ENCODE measurements around the gene PFKM. TPM values are rescaled to one million over a fixed set of nuclear protein-coding genes. Genes with fewer than 3 reads are reported as not detected.
A peak's percentile ranks its signal among the peaks of the same experiment; 100 is the strongest.

The PFKM gene
- total and polyA plus RNA-seq, 9 of the 15 experiments (the other 6 are each of a cell fraction or from before 2014, with no cell fraction given): 16.5 to 39.9 (median 31.7) TPM

GRCh38 chr12:48157018-48157888 lies 38.1 kb downstream of the PFKM start, which contains the start of gene ASB8 (continued):
- TF ChIP-seq FOXA3 (CRISPR knock-in tag; conservative IDR thresholded peaks at IDR 0.05 in 1 of 2, IDR thresholded peaks at IDR 0.05 in 1 of 2) (no peak; a peak in 1 of 4 replicates), ZNF695 (CRISPR knock-in tag; IDR thresholded peaks at IDR 0.05) (no peak), KDM2B (CRISPR knock-in tag; IDR thresholded peaks at IDR 0.05) (no peak), ZBTB11 (CRISPR knock-in tag; IDR thresholded peaks at IDR 0.05) (peak in 1 of 3 experiments; percentile 89; a peak in 2 of 6 replicates), NFE2L1 (tag; IDR thresholded peaks at IDR 0.05; ENCODE audit: borderline replicate concordance, low read depth) (no peak), TRIM28 (IDR thresholded peaks at IDR 0.05) (no peak), ZNF696 (CRISPR knock-in tag; conservative IDR thresholded peaks at IDR 0.05) (no peak), ZNF253 (CRISPR knock-in tag; conservative IDR thresholded peaks at IDR 0.05) (no peak), NR4A1 (CRISPR knock-in tag; IDR thresholded peaks at IDR 0.05) (0 out of 2 replicates have a peak, but pooled peaks have one; percentile 13), NR4A1 (tag; IDR thresholded peaks at IDR 0.05) (0 out of 2 replicates have a peak, but pooled peaks have one; percentile 22), RERE (CRISPR knock-in tag; IDR thresholded peaks at IDR 0.05; ENCODE audit: borderline replicate concordance) (no peak), KLF6 (CRISPR knock-in tag; IDR thresholded peaks at IDR 0.05; ENCODE audit: borderline replicate concordance) (no peak), SAP30 (IDR thresholded peaks at IDR 0.05; ENCODE audit: borderline replicate concordance, insufficient read depth, low read depth, low read length, poor library complexity, severe bottlenecking) (peak; percentile 95), SAFB (IDR thresholded peaks at IDR 0.05; ENCODE audit: borderline replicate concordance, low read depth, low read length) (no peak), ZBTB1 (CRISPR knock-in tag; IDR thresholded peaks at IDR 0.05; ENCODE audit: borderline replicate concordance, low read depth) (peak; percentile 71; the same call in 1 of the 2 replicates), SIN3B (IDR thresholded peaks at IDR 0.05; ENCODE audit: low read depth) (peak; percentile 45; the same call in 1 of the 2 replicates), HSF4 (CRISPR knock-in tag; IDR thresholded peaks at IDR 0.05; ENCODE audit: borderline replicate concordance) (no peak)
